Muscle of back (tissue), 11 donors: ENCODE data around the gene MC1R. TPM values are rescaled to one million over a fixed set of nuclear protein-coding genes. Genes with fewer than 3 reads are reported as not detected.
"Not testable (repeated sequence)": the region's sequence is repeated elsewhere in the genome, so short reads cannot be mapped to it uniquely, and the experiment has no call there.

Experiments used
- DNase-seq, 3 donors: peaks; one replicate each; pipeline versions ENCODE4 v3.0.0 to v3.0.0-alpha.2; 2013
- polyA plus RNA-seq, 10 donors: library from polyadenylated mRNA; unstranded; fragments of 120-200 nt; gene quantifications; one replicate each; pipeline ENCODE4 v1.2.1, GENCODE V29; 2013; ENCODE audit not compliant: insufficient read length in 10 of 10

The MC1R gene
- polyA plus RNA-seq, 10 donors, result 0.90 to 3.0 (median 1.8) TPM

DNA sequence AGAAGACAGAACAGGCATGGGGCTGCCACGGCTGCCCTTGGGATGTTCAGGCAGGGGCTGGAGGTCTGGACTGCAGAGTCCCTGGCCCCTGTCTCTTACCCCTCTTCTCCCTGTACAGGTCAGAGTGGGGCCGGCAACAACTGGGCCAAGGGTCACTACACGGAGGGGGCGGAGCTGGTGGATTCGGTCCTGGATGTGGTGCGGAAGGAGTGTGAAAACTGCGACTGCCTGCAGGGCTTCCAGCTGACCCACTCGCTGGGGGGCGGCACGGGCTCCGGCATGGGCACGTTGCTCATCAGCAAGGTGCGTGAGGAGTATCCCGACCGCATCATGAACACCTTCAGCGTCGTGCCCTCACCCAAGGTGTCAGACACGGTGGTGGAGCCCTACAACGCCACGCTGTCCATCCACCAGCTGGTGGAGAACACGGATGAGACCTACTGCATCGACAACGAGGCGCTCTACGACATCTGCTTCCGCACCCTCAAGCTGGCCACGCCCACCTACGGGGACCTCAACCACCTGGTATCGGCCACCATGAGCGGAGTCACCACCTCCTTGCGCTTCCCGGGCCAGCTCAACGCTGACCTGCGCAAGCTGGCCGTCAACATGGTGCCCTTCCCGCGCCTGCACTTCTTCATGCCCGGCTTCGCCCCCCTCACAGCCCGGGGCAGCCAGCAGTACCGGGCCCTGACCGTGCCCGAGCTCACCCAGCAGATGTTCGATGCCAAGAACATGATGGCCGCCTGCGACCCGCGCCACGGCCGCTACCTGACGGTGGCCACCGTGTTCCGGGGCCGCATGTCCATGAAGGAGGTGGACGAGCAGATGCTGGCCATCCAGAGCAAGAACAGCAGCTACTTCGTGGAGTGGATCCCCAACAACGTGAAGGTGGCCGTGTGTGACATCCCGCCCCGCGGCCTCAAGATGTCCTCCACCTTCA is 16.2 kb downstream of the MC1R start:
- no peak for DNase-seq

GRCh38 chr16:89935620-89936019 is 17.0 kb downstream of the MC1R start:
- DNase-seq, result not testable (repeated sequence)

- no peak for DNase-seq
Measured at GRCh38 chr16:89936034-89936433, 17.4 kb downstream of the MC1R start.

GRCh38 chr16:89936508-89936907 is 17.8 kb downstream of the MC1R start:
- DNase-seq, result no peak

DNA sequence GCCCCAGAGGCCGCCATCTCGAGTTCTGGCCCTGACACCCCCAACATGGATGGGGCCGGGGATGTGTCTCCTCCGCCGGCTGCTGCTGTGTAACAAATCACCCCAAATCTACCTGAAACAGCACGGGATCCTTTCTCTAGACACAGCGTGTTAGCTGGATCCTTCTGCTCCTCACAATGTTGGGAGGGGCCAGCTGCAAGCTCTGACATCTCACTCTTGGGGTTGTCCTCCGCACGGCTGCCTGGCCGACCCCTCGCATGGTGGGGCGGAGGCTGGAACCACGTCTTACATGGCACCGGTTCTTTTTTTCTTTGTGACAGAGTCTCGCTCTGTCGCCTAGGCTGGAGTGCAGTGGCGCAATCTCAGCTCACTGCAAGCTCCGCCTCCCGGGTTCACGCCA is 18.3 kb downstream of the MC1R start:
- no peak for DNase-seq

- DNase-seq, result no peak
Measured at GRCh38 chr16:89938175-89938885, 19.7 kb downstream of the MC1R start.

DNA sequence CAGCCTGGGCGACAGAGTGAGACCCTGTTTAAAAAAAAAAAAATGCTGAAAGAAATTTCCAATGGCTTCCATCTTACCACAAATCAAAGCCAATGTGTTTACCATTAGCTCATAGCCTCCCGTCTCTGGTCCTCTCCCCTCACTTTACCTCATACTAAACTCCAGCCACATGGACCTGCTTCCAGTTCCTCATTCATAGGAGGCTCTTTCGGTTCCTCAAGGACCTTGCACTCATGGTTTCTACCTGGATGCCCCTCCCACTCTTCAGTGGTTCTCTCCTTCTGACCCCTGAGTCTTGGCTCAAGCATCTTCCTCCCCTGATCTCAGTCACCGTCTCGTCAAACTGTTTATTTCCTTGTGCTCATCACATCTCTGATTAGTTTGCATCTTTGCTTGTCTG is 26.1 kb downstream of the MC1R start:
- no peak for DNase-seq

- DNase-seq, result no peak
Measured at GRCh38 chr16:89945654-89946053, 27.0 kb downstream of the MC1R start.

DNA sequence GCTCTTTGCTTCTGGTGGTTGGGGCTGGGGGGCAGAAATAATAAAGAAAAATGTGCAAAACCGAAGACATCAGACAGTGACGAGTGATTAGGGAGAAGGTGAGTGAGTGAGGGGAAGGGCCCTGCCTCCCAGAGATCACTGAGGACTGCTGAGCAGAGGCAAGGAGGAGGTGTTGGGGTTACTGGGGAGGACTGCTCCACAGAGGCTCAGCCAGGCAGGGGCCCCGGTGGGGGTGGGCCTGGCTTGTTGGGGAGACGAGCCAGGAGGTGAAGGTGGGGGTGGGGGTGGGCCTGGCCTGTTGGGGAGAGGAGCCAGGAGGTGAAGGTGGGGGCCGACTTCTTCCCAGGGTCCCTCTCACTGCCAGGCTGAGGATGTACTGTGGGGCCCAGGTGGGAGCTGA is 27.9 kb downstream of the MC1R start:
- no peak for DNase-seq

DNA sequence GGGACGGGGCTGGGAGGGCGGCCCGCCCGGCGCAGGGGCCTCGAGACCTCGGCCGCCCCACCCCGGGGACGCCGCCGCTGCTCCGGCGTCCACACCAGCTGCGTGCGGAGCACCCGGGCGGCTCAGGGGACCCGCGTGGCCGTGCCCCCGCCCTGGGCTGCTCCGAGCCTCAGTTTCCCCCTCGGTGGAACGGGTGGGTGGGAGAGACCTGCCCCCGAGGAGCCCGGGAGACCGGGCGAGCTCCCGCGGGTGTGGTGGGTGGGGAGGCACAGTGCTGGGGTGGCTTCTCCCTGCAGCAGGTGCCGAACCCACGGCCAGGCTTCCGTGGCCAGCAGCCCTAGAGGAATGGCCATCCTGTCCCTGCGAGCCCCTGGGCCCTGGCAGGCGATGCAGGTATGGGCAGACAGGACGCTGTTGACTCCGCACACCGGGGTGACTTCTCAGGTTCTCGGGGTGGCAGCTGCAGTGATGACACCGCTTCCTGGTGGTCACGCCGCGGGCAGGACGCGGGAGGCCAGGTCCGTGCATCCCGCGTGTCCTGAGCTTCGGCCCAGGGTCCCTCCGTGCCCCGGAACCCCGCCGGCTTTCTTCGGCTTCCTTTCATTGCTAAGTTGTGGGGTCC is 30.6 kb downstream of the MC1R start:
- DNase-seq, result no peak

GRCh38 chr16:89949756-89950155 is 31.1 kb downstream of the MC1R start:
- no peak for DNase-seq

- no peak for DNase-seq
Measured at GRCh38 chr16:89951509-89951908, 32.8 kb downstream of the MC1R start.

DNA sequence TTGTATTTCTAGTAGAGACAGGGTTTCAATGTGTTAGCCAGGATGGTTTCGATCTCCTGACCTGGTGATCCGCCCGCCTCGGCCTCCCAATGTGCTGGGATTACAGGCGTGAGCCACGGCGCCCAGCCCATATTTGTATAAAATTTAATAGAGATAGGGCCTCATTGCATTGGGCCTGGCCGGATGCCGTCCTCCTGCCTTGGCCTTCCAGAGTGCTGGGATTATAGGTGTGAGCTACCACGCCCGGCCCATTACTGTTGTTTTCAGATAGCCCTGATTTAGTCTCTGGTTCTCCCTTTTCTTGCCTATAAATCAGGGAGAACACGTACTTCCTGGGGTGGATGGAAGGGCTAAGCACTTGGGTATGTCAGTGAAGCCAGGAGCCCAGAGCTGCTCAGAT is 33.4 kb downstream of the MC1R start:
- DNase-seq, result no peak

DNA sequence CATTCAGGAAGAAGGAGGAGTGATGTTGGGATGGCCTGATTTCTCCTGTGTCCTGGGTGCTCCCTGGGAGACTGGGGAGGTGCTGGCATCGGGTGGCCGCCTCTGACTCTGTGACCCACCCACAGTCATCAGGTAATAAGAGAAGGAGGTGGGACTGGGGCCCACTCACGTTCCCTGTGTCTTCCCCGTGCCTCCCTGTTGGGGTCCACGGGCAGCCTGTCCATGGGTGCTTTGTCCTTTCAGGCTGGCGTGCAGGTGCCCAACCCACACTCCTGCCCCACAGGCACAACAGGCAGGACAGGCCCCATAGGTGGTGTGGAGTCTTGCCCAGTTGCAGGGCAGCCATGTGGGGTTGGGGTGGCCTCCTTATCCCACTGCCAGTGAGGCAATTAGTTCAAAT is 33.9 kb downstream of the MC1R start:
- no peak for DNase-seq

- DNase-seq, result no peak
Measured at GRCh38 chr16:89953671-89954406, 35.2 kb downstream of the MC1R start.

- no peak for DNase-seq
Measured at GRCh38 chr16:89954462-89954861, 35.8 kb downstream of the MC1R start.

- DNase-seq, result no peak
Measured at GRCh38 chr16:89955001-89955685, 36.5 kb downstream of the MC1R start.

GRCh38 chr16:89956505-89957215 is 38.0 kb downstream of the MC1R start:
- DNase-seq, result no peak

GRCh38 chr16:89957216-89957785 is 38.6 kb downstream of the MC1R start:
- DNase-seq, result no peak

GRCh38 chr16:89958068-89958467 is 39.4 kb downstream of the MC1R start:
- DNase-seq, result peak; percentile 17 to 47 (median 19)
